SK-MEL-5 (cell line): ENCODE data around the gene FAM89B. TPM values are rescaled to one million over a fixed set of nuclear protein-coding genes. Genes with fewer than 3 reads are reported as not detected.

Source experiments
- DNase-seq: peaks from one replicate; pipeline ENCODE4 v3.0.0-alpha.2; 2016; ENCODE audit warnings: low read depth, low spot score
- in situ Hi-C: cut with HindIII; loops from 2 replicates; pipeline ENCODE4 v1.10.0; 2016; ENCODE audit warnings: low sequenced_read_pairs, high pct_unique_total_duplicates, low pct_unique_long_range_greater_than_20kb
- total RNA-seq: library from RNA; depleted of rRNA; stranded (reverse); fragments of >200 nt; shearing (Covaris generic); gene quantifications from 2 replicates; pipeline ENCODE4 v1.2.3, GENCODE V29; 2014

Gene FAM89B
- total RNA-seq, 1 experiment from 2014 or later, result 13.2 TPM

DNA sequence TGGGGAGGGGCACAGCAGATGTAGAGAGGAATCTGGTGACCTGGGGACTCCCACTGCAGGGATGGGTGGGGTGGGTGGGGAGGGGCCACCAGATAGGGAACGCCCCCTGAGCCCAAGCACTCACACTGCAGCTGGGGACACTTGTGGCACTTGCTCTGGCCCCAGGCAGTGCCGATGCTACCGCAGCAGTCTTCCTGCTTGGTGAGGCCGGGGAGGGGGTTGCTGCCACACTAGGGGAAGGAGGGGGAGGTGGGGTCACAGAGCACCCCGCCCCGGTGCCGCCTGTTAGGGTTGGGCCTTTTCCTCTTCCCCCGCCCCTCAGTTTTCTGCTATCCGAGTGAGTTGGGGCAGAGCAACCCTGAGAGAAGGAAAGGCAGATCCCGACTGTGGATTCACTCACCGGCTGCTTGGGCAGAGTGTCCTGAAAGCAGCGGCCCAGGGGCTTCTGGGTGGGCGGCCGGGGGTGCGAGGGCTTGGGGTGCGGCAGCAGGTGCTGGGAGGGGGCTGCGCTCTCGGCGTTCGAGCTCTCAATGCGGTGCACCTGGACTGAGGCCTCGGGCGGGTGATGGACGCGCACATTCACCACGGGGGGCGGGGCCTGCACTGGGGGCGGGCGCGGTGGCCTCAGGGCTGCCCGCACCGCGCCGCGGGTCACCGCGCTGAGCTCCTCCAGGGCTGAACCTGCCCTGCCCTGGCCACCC lies 18.9 kb upstream of the FAM89B start:
- no peak for DNase-seq
- in situ Hi-C loops, result no loop called here

DNA sequence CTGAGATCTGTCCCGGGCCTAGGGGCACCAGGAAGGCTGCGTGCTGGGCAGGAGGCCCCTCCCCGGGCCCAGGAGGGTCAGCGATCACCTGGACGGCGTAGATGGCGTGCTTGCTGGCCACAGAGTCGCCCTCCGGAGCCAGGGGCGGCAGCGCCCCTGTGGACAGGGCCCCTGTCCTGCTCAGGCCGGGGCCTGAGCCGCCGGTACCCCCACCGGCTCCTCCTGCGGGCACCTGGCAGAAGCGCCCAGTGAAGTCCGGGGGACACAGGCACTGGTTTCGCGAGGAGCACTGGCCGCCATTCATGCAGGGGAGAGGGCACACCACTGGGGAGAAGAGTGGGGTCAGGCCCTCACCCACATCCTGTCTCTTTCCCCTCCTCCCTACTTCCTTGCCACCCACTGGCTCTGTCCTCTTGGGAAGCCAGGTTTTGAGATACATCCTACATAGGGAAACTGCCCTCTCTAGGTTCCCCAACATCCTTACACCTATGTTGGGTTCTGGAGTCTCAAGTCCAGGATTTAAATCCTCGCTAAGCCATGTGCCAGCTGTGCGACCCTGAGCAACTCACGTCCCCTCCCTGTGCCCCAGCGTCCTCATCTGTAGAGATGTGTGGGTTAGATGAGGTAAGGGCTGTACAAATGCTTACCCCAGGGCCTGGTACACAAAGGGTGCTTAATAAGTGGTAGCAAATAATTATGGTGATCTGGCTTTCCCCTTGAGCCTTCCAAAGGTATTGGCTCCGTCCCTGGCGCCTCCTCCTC lies 18.1 kb upstream of the FAM89B start:
- DNase-seq, result no peak

DNA sequence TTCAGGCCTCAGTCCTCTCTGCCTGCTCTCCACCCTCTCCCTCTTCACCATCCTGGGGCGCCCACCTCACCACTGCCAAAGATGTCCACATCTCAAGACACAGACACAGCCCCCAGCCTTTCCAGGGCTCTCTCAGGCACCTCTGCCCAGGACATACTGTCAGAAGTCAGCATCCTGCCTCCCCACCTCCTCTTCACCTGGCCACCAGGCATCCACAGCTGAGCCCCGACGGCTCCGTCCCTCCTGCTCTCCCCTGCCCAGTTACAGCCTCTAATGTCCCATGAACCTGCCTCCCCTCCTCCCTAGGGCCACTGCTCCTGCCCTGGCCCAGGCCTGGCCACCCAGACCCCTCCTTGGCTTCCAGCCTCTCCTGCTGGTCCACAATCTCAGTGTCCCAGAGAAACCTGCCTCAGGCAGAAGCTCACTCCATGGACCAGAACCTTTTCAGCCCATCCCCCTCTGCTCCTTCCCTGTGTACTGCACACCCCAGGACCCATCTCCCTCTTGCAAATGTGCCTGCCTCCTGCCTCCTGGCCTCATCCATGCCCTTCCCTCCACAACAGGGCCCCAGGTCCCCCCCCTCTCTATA lies 17.4 kb upstream of the FAM89B start:
- DNase-seq, result no peak
- in situ Hi-C loops, result no loop called here

More for the DNA sequence above, 18.1 kb upstream of the FAM89B start:
- in situ Hi-C loops, result no loop called here

DNA sequence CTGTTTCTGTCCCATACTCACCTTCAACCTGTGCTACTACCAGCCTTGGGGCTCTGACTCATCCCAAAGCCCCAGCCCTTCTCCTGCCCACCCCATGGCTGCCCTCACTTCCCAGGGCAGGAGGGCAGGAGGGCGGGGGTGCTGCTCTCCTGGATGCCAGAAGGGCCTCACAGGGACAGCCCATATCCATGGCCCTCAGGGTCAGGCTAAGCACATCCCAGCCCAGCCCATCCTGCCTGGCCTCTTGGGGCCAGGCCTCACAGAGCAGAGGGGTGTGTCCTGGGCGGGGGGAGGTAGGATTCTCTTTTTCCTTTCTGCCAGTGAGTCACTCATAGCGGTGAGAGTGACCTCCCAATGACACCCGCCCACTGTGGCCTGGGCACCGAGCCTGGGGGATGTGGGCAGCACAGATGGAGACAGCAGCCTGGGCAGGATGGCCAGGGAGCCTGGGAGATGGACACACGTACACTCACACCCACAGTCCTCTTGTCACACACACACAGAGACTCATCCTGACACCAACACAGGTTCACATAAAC lies 16.6 kb upstream of the FAM89B start:
- in situ Hi-C loops, result no loop called here
- DNase-seq, result no peak

DNA sequence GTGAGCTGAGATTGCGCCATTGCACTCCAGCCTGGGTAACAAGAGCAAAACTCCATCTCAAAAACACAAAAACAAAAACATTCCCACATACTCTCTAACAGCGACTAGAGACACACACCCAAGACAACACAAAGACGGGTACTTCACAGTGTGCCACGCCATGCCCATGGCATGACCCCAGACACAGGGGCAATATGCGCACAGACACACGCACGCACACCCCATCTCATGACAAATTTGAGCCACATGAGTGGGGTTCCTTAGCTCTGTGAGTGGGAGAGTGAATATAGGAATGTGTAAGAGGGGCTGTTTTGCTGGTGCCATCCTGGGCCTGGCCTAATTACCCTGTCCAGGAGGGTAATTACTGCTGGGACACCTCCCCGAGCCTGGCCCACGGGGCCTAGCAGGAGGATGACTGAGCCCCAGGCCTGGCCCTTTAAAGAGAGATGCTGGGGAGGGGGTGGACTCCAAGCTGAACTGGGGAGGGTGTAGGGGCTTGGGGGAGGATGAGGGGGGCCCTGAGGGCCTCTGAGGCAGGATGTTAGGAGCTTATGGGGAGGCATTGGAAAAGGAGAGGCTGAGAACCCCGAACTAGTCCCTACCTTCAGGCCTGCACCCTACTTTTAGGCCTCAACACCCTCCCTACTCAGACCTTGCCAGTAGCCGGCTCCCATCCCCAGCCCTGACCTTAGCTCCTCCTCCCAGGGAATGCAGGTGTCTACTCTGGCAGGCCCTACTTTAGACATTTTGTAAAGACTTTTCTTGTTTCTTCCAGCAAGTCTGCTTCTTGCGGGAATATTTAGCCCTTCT lies 15.7 kb upstream of the FAM89B start:
- DNase-seq, result no peak
- in situ Hi-C loops, result no loop called here

DNA sequence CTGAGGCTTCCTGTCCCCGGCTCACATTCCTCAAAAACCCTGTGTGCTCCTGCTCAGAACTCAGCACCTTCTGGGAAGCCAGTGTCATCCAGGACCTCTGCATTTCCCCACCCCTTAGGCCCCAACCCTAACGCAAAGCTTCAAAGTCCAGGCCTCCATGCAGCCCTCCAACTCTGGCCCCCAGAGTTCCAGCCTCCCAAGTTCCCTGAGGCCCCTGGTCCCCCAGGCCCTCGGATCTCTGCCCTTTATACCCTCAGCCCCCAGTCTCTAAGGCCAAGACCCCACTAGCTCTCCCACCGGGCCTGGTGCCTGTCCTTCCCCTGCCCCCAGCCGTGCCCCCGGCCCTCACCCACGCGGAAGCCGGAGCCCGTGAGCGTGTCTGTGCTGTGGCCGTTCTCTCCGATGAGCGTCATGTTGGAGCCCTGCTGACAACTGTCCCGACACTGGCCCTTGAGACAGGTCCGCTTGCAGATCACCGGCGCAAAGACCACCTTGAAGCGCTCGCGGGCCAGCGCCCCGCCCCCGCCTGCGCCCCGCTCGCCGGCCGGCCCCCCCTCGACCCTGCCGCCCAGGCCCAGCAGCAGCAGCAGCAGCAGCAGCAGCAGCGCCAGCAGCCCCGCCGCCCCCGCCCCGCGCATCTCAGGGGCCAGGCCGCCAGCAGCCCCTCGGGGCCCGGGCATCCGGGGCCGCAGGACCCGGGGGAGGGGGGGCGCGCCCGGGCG lies 14.9 kb upstream of the FAM89B start:
- no peak for DNase-seq
- in situ Hi-C loops, result no loop called here

DNA sequence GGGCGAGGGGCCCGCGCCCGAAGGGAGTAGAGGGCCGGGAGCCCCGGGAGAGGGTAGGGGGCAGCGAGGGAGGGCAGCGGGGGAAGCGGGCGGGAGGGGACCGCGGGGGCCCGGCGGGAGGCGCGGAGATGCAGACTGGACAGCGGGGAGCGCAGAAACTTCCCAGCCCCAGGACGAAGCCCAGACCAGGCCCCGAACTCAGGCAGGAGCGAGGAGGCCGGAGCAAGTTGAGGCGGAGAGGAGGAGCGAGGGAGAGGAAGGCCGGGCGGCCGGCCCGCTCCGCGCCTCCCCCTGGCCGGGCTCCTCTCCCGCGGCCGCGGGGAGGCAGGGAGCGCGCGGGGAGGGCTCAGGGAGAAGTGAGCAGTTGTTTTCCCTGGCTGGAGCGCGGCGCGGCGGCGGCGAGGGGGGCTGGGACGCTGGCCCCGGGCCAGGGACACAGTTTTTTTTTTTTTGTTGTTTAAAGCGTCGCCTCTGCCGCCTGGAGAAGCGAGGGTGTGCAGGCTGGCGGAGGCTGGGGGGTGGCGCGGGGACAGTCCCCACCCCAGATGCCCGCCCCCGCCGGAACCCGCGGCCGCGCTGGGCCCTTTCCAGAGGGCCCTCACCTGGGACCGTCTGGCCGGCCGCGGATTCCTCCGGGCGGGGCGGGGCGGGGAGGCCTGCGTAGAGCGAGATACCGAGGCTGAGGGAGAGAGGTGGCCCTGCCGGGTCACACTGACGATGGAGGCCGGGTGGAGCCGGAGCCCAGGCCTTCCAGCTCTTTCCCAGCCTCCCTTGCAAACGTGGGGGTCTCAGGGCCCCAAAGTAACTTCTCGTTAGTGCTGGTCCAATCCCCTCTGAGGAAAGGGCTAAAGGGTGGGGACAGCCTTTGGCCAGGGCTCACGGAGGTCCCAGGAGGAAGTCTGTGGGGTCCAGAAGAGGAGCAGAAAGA lies 14.1 kb upstream of the FAM89B start, which contains the start of gene LTBP3:
Gene LTBP3, minus strand, starts transcription at position 358 of the 928 bp plus-strand sequence. CDS start 400 bp downstream, outside the sequence.
- DNase-seq, result no peak

DNA sequence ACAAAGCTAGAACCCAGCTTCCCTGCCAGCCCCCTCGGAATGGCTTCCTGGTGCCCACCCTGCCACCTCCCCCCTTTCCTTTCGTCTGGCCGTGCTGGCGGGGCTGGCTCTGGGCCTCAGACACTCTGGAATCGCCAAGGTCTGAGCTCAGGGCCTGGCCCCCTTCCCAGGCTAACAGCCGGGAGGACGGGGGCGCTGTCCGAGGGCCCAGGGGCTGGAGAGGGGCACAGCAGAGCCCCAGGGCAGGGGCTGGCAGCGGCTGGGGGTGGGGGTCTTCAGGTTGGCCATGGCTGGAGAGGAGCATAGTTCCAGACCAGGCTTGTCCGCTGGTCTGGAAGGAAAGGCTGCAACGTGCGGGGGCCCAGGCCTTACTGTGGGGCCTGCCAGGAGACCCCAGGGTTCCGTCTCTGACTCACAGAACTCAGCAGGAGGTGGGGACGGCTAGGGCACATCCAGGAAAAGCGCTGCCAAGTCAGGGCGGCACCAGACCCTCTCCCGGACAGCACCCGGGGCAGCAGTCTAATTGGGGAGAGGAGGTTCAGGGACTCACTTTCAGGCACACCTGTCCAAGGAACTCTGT lies 13.3 kb upstream of the FAM89B start:
- DNase-seq, result no peak
- in situ Hi-C loops, result no loop called here

More for the DNA sequence above, 14.1 kb upstream of the FAM89B start, which contains the start of gene LTBP3:
- in situ Hi-C loops, result no loop called here

DNA sequence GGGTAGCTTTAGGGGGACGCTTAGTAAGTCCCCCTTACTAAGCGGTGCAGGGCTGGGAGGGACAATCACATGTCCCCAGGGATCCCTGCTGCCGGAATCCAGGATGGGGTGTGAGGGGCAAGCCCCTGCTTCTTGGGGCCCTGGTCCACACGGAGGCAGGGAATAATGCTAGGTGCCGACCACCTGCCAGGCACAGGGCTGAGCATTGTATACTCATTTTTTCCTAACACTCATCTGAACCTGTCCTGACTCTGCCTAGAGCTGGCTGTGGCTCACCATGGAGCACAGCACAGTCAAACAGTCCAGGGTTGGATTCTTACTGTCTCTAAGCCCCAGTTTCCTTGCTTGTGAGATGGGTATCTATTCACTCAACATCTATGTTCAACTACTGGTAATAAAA lies 12.8 kb upstream of the FAM89B start:
- DNase-seq, result no peak
- in situ Hi-C loops, result no loop called here

DNA sequence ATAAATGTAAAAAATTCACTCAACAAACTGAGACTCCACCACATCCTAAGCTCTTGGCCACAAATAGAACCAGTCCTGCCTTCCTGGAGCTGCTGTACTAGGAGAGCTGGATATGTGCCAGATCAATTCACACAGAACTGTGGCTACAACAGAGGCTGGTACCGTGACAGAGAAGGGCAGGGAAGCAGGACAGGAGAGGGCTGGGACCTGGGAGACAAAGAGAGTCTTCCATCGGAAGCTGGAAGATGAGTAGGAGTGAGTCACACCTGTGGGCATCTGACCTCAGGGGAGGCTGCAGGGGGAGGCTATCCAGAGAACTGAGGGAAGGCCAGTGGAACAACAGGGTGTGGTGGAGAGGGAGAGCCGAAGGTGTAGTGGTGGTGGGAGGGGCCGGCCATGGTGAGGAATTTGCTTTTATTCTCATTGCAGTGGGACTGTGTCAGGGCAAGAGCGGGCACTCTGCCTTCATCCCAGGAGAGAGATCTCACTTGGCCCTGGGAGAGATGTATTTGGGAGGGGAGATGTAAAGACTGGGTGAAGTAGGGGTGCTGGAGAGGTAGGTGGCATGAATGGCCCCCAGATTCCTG lies 12.3 kb upstream of the FAM89B start:
- in situ Hi-C loops, result no loop called here
- no peak for DNase-seq

DNA sequence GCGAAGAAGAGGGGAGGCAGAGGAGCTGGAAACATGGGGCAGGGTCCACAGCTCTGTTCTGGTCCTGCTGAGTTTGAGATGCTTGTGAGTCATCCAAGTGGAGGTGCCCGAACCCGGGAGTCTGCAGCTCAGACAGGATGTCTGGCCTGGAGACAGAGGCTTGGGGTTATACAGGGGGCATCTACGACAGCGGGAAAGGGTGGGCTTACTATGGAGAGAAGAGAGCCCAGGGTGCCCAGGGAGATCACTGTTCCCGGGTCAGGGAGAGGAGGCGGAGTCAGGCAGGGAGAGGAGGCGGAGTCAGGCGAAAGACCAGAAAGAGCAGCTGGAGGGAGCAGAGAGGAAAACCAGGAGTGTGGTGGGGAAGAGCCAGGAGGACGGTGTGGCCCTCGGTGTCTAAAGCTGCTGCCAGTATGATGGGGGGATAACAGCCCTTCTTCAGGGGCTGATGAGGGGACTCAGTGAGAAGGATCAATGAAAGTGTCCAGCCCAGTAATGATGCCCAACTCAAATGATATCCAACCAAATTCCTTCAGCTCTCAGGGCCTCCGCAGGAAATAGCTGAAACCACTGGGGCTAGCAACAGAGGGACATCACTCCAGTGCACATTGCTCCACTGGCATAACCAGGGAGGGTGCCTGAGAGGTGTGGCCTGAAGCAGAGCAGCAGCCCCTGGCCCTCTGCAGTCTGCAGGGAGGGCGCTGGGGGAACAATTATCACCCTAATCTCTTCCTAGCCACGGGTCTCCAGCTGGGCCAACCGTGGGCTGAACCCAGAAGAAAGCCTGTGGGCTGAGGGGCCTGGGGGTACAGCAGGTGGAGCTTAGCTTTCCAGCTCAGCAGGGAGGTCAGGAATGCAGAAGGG lies 11.6 kb upstream of the FAM89B start:
- in situ Hi-C loops, result no loop called here
- DNase-seq, result peak; percentile 25

DNA sequence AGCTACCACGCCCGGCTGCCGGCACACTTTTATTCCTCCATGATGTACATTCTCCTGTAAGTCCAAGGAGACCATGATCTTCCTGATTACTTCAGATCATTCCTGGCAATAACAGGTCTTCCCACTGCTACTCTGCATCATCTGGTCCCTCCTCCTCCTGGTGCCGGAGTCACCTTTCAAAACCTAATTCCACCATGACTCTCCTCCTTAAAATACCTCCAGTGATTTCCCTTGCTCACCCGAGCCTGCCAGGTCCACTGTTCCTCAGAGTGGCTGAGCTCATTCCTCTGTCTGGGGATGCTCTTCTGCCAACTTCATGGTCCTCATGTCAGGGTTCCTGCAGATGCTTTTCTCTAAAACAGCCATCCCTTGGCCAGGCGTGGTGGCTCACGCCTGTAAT lies 10.3 kb upstream of the FAM89B start:
- DNase-seq, result no peak
- in situ Hi-C loops, result no loop called here

DNA sequence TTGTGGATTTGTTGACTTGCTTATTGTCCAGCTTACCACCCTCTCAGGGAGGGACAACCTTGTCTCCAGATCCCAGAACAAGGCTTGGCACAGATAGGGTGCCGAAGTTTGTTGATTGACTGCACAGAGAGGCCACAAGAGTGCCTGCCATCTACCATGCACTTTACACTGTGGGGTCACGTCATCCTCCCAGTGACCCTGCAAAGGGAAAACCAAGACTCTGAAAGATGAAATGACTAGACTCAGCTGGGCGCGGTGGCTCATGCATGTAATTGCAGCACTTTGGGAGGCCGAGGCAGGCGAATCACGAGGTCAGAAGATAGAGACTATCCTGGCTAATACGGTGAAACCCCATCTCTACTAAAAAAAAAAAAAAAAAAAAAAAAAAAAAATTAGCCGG lies 9.6 kb upstream of the FAM89B start:
- in situ Hi-C loops, result no loop called here
- DNase-seq, result no peak

DNA sequence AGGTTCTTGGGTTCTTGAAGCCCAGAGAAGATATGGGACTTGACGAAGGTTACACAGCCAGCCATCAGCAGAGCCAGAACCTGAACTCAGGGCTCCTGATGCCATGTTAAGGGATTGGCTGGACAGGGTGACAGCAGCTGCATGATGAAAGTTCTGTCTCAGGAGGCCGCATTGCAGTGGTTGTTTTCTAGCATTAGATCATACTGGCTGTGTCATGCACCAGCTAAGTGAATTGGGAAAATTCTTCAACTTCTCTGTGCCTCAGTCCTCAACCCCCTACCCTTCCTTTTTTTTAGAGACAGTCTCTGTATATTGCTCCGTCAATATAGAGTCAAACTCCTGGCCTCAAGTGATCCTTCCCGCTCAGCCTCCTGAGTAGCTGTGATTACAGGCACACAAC lies 8.7 kb upstream of the FAM89B start:
- no peak for DNase-seq
- in situ Hi-C loops, result no loop called here
